ENCODE measurements around the gene CDKN1A. TPM values are rescaled to one million over a fixed set of nuclear protein-coding genes. Genes with fewer than 3 reads are reported as not detected.
A peak's percentile ranks its signal among the peaks of the same experiment; 100 is the strongest.

The CDKN1A gene
- total RNA-seq: 100 to 1,000 TPM; 180 to 255 TPM
- total RNA-seq: 68.8 to 238 reads per million in 2 donors

GRCh38 chr6:36678488-36679042 is at the start of gene CDKN1A:
Gene CDKN1A (plus strand): TSS chr6:36678714. CDS start chr6:36684102, 5,388 bp downstream.
- peak; percentile 68 to 73 (median 73) for DNase-seq
- Mint-ChIP-seq H3K36me3 (ENCODE audit: low read depth) (no peaks in the 10 kb centered on the region), H3K4me1 (peaks cover 28% of the 10 kb centered on the region), H3K4me3 (peak within 1 kb of the TSS; percentile 92), H3K27ac (peak within 1 kb of the TSS; percentile 98), H3K27me3 (no peaks in the 10 kb centered on the region)
- no peaks in the 10 kb centered on the region for H3K9me3 ChIP-seq (ENCODE audit: control insufficient read depth, low read length, poor library complexity, severe bottlenecking)
- ATAC-seq: peak; percentile 45

GRCh38 chr6:36629784-36630183 is 48.7 kb upstream of the CDKN1A start:
- Mint-ChIP-seq H3K36me3 (ENCODE audit: low read depth) (no peaks in the 10 kb centered on the region), H3K4me3 (no peak overlapping the region), H3K27me3 (no peaks in the 10 kb centered on the region), H3K27ac (no peak overlapping the region), H3K4me1 (peaks cover 9% of the 10 kb centered on the region)
- no peak for DNase-seq
- ATAC-seq: no peak
- no peaks in the 10 kb centered on the region for H3K9me3 ChIP-seq (ENCODE audit: control insufficient read depth, low read length, poor library complexity, severe bottlenecking)

GRCh38 chr6:36631326-36632011 is 47.0 kb upstream of the CDKN1A start:
- Mint-ChIP-seq H3K36me3 (ENCODE audit: low read depth) (no peaks in the 10 kb centered on the region), H3K27ac (no peak overlapping the region), H3K27me3 (no peaks in the 10 kb centered on the region), H3K4me3 (no peak overlapping the region), H3K4me1 (peaks cover 5% of the 10 kb centered on the region)
- H3K9me3 ChIP-seq (ENCODE audit: control insufficient read depth, low read length, poor library complexity, severe bottlenecking): no peaks in the 10 kb centered on the region
- ATAC-seq (no peak), DNase-seq (no peak)

GRCh38 chr6:36633370-36633769 is 45.1 kb upstream of the CDKN1A start:
- Mint-ChIP-seq H3K36me3 (ENCODE audit: low read depth) (no peaks in the 10 kb centered on the region), H3K4me1 (no peaks in the 10 kb centered on the region), H3K4me3 (no peak overlapping the region), H3K27me3 (no peaks in the 10 kb centered on the region), H3K27ac (no peak overlapping the region)
- no peak for ATAC-seq
- H3K9me3 ChIP-seq (ENCODE audit: control insufficient read depth, low read length, poor library complexity, severe bottlenecking): no peaks in the 10 kb centered on the region
- no peak for DNase-seq

GRCh38 chr6:36633915-36634314 is 44.6 kb upstream of the CDKN1A start:
- H3K27me3 Mint-ChIP-seq: no peaks in the 10 kb centered on the region
- no peak for ATAC-seq
- no peaks in the 10 kb centered on the region for H3K36me3 Mint-ChIP-seq (ENCODE audit: low read depth)

GRCh38 chr6:36634317-36635108 is 44.0 kb upstream of the CDKN1A start:
- Mint-ChIP-seq H3K4me1 (no peaks in the 10 kb centered on the region), H3K27me3 (no peaks in the 10 kb centered on the region), H3K36me3 (ENCODE audit: low read depth) (no peaks in the 10 kb centered on the region), H3K4me3 (no peak overlapping the region), H3K27ac (no peak overlapping the region)
- no peaks in the 10 kb centered on the region for H3K9me3 ChIP-seq (ENCODE audit: control insufficient read depth, low read length, poor library complexity, severe bottlenecking)
- DNase-seq (no peak), ATAC-seq (no peak)

More at GRCh38 chr6:36633915-36634314, 44.6 kb upstream of the CDKN1A start:
- no peak for DNase-seq
- Mint-ChIP-seq H3K4me3 (no peak overlapping the region), H3K27ac (no peak overlapping the region), H3K4me1 (no peaks in the 10 kb centered on the region)
- H3K9me3 ChIP-seq (ENCODE audit: control insufficient read depth, low read length, poor library complexity, severe bottlenecking): no peaks in the 10 kb centered on the region

- Mint-ChIP-seq H3K4me1 (no peaks in the 10 kb centered on the region), H3K27ac (no peak overlapping the region), H3K36me3 (ENCODE audit: low read depth) (no peaks in the 10 kb centered on the region), H3K27me3 (no peaks in the 10 kb centered on the region), H3K4me3 (no peak overlapping the region)
- H3K9me3 ChIP-seq (ENCODE audit: control insufficient read depth, low read length, poor library complexity, severe bottlenecking): no peaks in the 10 kb centered on the region
- DNase-seq (no peak), ATAC-seq (no peak)
These were observed 42.2 kb upstream of the CDKN1A start for GRCh38 chr6:36636283-36636682.

- no peaks in the 10 kb centered on the region for H3K27me3 Mint-ChIP-seq
- no peaks in the 10 kb centered on the region for H3K4me1 Mint-ChIP-seq
- no peaks in the 10 kb centered on the region for H3K36me3 Mint-ChIP-seq (ENCODE audit: low read depth)
- ATAC-seq: no peak
- no peak overlapping the region for H3K4me3 Mint-ChIP-seq
- DNase-seq: no peak
- no peak overlapping the region for H3K27ac Mint-ChIP-seq
- H3K9me3 ChIP-seq (ENCODE audit: control insufficient read depth, low read length, poor library complexity, severe bottlenecking): no peaks in the 10 kb centered on the region
These were observed 41.7 kb upstream of the CDKN1A start for GRCh38 chr6:36636687-36637418.

GRCh38 chr6:36638579-36638978 is 39.9 kb upstream of the CDKN1A start:
- H3K4me3 Mint-ChIP-seq: no peak overlapping the region
- H3K9me3 ChIP-seq (ENCODE audit: control insufficient read depth, low read length, poor library complexity, severe bottlenecking): no peaks in the 10 kb centered on the region
- DNase-seq (no peak), ATAC-seq (no peak)
- H3K4me1 Mint-ChIP-seq: no peaks in the 10 kb centered on the region
- no peaks in the 10 kb centered on the region for H3K36me3 Mint-ChIP-seq (ENCODE audit: low read depth)
- H3K27me3 Mint-ChIP-seq: no peaks in the 10 kb centered on the region
- H3K27ac Mint-ChIP-seq: no peak overlapping the region

GRCh38 chr6:36639171-36639808 is 39.2 kb upstream of the CDKN1A start:
- Mint-ChIP-seq H3K4me3 (no peak overlapping the region), H3K27me3 (no peaks in the 10 kb centered on the region), H3K36me3 (ENCODE audit: low read depth) (no peaks in the 10 kb centered on the region), H3K27ac (no peak overlapping the region), H3K4me1 (no peaks in the 10 kb centered on the region)
- H3K9me3 ChIP-seq (ENCODE audit: control insufficient read depth, low read length, poor library complexity, severe bottlenecking): no peaks in the 10 kb centered on the region
- ATAC-seq (no peak), DNase-seq (no peak)

GRCh38 chr6:36641543-36641942 is 37.0 kb upstream of the CDKN1A start:
- no peak for DNase-seq
- ATAC-seq: no peak
- no peak overlapping the region for H3K27ac Mint-ChIP-seq
- H3K27me3 Mint-ChIP-seq: no peaks in the 10 kb centered on the region
- no peak overlapping the region for H3K4me3 Mint-ChIP-seq
- H3K36me3 Mint-ChIP-seq (ENCODE audit: low read depth): no peaks in the 10 kb centered on the region
- H3K4me1 Mint-ChIP-seq: no peaks in the 10 kb centered on the region
- no peaks in the 10 kb centered on the region for H3K9me3 ChIP-seq (ENCODE audit: control insufficient read depth, low read length, poor library complexity, severe bottlenecking)

GRCh38 chr6:36642913-36643817 is 35.3 kb upstream of the CDKN1A start:
- DNase-seq (no peak), ATAC-seq (no peak)
- no peaks in the 10 kb centered on the region for H3K36me3 Mint-ChIP-seq (ENCODE audit: low read depth)
- no peak overlapping the region for H3K4me3 Mint-ChIP-seq
- H3K27me3 Mint-ChIP-seq: no peaks in the 10 kb centered on the region
- no peak overlapping the region for H3K27ac Mint-ChIP-seq
- H3K4me1 Mint-ChIP-seq: no peaks in the 10 kb centered on the region
- no peaks in the 10 kb centered on the region for H3K9me3 ChIP-seq (ENCODE audit: control insufficient read depth, low read length, poor library complexity, severe bottlenecking)

All from T-helper 17 cell (primary cell).